ENCODE results near the gene NOL12. TPM values are rescaled to one million over a fixed set of nuclear protein-coding genes. Genes with fewer than 3 reads are reported as not detected.
A peak's percentile ranks its signal among the peaks of the same experiment; 100 is the strongest.

The NOL12 gene
- total RNA-seq, 3 donors from 2014 or later (not counting 1 experiment from before 2014, with no cell fraction given): 28.0 to 45.1 (median 39.0) TPM

DNA sequence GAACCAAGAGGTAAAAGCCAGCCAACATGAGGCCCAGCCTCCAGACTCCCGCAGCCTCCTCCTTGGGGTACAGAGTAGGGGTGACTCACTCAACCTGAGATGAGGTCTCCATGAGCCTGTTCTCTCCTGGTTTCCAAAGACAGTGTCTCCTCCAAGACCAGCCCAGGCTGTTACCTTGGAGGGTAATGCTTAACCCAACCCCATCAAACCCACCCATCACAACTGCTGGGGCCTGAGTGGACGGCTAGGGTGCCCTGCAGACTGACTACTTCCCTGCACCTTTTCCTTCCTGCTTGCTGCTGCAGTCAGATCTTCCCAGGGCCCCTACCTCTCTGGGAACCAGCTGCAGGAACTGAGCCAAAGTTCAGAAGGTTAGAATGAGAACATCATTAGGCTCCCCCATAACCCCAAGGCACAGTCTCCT, 5.1 kb upstream of the NOL12 start:
- intact Hi-C loops (cut with micrococcal nuclease): loop anchor here (1.0 kb wide), 2 partner anchors 20 to 38 kb away; no protein-coding TSS in a partner anchor
- ATAC-seq: no peak
- H3K27ac ChIP-seq (ENCODE audit: low read length): no peak overlapping the region
- no peaks in the 10 kb centered on the region for H3K36me3 Mint-ChIP-seq
- peaks cover 42% of the 10 kb centered on the region for H3K4me1 ChIP-seq (ENCODE audit: control insufficient read depth, insufficient read depth, low read length)
- no peak for TF ChIP-seq CTCF (IDR thresholded peaks at IDR 0.05)
- no peaks in the 10 kb centered on the region for H3K9me3 Mint-ChIP-seq
- peaks cover 25 to 39% of the 10 kb centered on the region in 2 donors for H3K4me1 Mint-ChIP-seq
- peaks cover 5% of the 10 kb centered on the region for H3K36me3 ChIP-seq (ENCODE audit: control insufficient read depth, insufficient read depth, low read length)
- no peaks in the 10 kb centered on the region for H3K9me3 ChIP-seq (ENCODE audit: control insufficient read depth, insufficient read depth, low read length)
- no peak overlapping the region for H3K4me3 Mint-ChIP-seq
- 83% methylated on average over 2 of the region's 2 CpGs for WGBS (ENCODE audit: insufficient coverage)
- H3K27me3 Mint-ChIP-seq (ENCODE audit: low read depth in 2 of 2): no peaks in the 10 kb centered on the region
- no peaks in the 10 kb centered on the region for H3K27me3 ChIP-seq (ENCODE audit: control insufficient read depth, insufficient read depth, low read length)
- no peak overlapping the region for H3K4me3 ChIP-seq (ENCODE audit: low read length)
- no peak for DNase-seq
- H3K27ac Mint-ChIP-seq: peak overlapping the region; percentile 69 to 74

DNA sequence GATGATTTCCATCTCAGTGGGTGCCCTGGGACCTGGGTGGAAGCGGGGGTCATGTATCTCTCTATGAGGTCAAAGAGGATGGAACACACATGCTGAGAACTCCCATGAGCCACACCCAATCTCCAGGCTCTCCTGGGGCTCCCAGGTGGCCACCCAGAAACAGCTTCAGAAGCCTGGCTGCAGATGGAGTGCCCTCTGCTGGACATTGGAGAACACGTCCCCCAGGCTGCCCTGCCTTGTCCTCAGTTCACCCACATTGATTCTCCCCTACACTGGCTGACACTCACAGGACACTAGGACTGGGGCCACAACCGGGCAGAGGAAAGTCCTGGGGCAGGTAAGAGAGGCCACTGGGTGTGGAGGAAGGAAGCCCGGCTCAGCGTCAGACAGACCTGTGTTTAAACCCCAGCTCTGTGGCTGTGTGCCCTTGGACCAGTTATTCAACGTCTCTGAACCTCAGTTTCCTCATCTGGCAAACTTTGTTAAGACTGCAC, 4.5 kb upstream of the NOL12 start:
- TF ChIP-seq CTCF (IDR thresholded peaks at IDR 0.05): peak; percentile 90
- intact Hi-C loops (cut with micrococcal nuclease): loop anchor here (1.0 kb wide), 2 partner anchors 20 to 38 kb away; no protein-coding TSS in a partner anchor
- H3K36me3 ChIP-seq (ENCODE audit: control insufficient read depth, insufficient read depth, low read length): peaks cover 5% of the 10 kb centered on the region
- no peak overlapping the region for H3K27ac ChIP-seq (ENCODE audit: low read length)
- H3K9me3 ChIP-seq (ENCODE audit: control insufficient read depth, insufficient read depth, low read length): no peaks in the 10 kb centered on the region
- H3K4me1 ChIP-seq (ENCODE audit: control insufficient read depth, insufficient read depth, low read length): peaks cover 39% of the 10 kb centered on the region
- no peaks in the 10 kb centered on the region for H3K27me3 ChIP-seq (ENCODE audit: control insufficient read depth, insufficient read depth, low read length)
- H3K27me3 Mint-ChIP-seq (ENCODE audit: low read depth in 2 of 2): no peaks in the 10 kb centered on the region
- DNase-seq (peak; percentile 67 to 89), ATAC-seq (peak in 1 of 3 donors; percentile 37)
- H3K36me3 Mint-ChIP-seq: no peaks in the 10 kb centered on the region
- peaks cover 23 to 39% of the 10 kb centered on the region in 2 donors for H3K4me1 Mint-ChIP-seq
- H3K4me3 Mint-ChIP-seq: peak overlapping the region; percentile 37
- H3K27ac Mint-ChIP-seq: peak overlapping the region; percentile 69 to 74
- 28% methylated on average over 6 of the region's 6 CpGs for WGBS (ENCODE audit: insufficient coverage)
- H3K4me3 ChIP-seq (ENCODE audit: low read length): no peak overlapping the region
- no peaks in the 10 kb centered on the region for H3K9me3 Mint-ChIP-seq

- Mint-ChIP-seq H3K27me3 (ENCODE audit: low read depth in 2 of 2) (no peaks in the 10 kb centered on the region), H3K36me3 (no peaks in the 10 kb centered on the region), H3K9me3 (no peaks in the 10 kb centered on the region), H3K4me1 (peaks cover 21 to 36% of the 10 kb centered on the region in 2 donors), H3K27ac (peak overlapping the region; percentile 91 to 97), H3K4me3 (peak overlapping the region; percentile 98)
- Histone ChIP-seq H3K27ac (ENCODE audit: low read length) (no peak overlapping the region), H3K9me3 (ENCODE audit: control insufficient read depth, insufficient read depth, low read length) (no peaks in the 10 kb centered on the region), H3K4me1 (ENCODE audit: control insufficient read depth, insufficient read depth, low read length) (peaks cover 30% of the 10 kb centered on the region), H3K27me3 (ENCODE audit: control insufficient read depth, insufficient read depth, low read length) (no peaks in the 10 kb centered on the region), H3K4me3 (ENCODE audit: low read length) (no peak overlapping the region), H3K36me3 (ENCODE audit: control insufficient read depth, insufficient read depth, low read length) (peaks cover 17% of the 10 kb centered on the region)
- no peak for ATAC-seq
- no peak for DNase-seq
- intact Hi-C loops (cut with micrococcal nuclease): no loop called here
- 86% methylated on average over 15 of the region's 16 CpGs for WGBS (ENCODE audit: insufficient coverage)
- no peak for TF ChIP-seq CTCF (IDR thresholded peaks at IDR 0.05)
These were observed 1.1 kb upstream of the NOL12 start for GRCh38 chr22:37684803-37685615.
